HEK293T (cell line): ENCODE results near the gene TTC7B.

Experiments
- CTCF ChIA-PET: fragments of 350-600 bp; formaldehyde crosslinking; extraction: SDS; loops from one replicate; lab custom pipeline; 2021; ENCODE audit warnings: antibody characterized with exemption, inconsistent platforms; lab: Yijun Ruan, JAX
- POLR2A ChIA-PET: fragments of 350-600 bp; formaldehyde crosslinking; extraction: SDS; loops from one replicate; lab custom pipeline; 2020; ENCODE audit warnings: antibody characterized with exemption, inconsistent platforms; lab: Yijun Ruan, JAX
- DNase-seq: peaks from one replicate; pipeline ENCODE4 v3.0.0; 2012; ENCODE audit warnings: mixed read lengths; ENCODE audit errors: extremely low spot score
- ARNT ChIP-seq: fragments of 450-650 bp; IDR thresholded peaks from 2 replicates; pipeline ENCODE4 v1.6.1; 2017; ENCODE audit warnings: mild to moderate bottlenecking
- BHLHE40 ChIP-seq: fragments of 450-650 bp; IDR thresholded peaks from 2 replicates; pipeline ENCODE4 v1.6.1; 2016; ENCODE audit warnings: mild to moderate bottlenecking, moderate library complexity, borderline replicate concordance
- CTBP1 ChIP-seq: fragments of 450-650 bp; IDR thresholded peaks from 2 replicates; pipeline ENCODE4 v1.6.1; 2016; ENCODE audit warnings: borderline replicate concordance
- ELF4 ChIP-seq: fragments of 450-650 bp; IDR thresholded peaks from 2 replicates; pipeline ENCODE4 v1.6.1; 2017; ENCODE audit warnings: antibody characterized with exemption
- FOXA1 ChIP-seq: fragments of 450-650 bp; IDR thresholded peaks from 2 replicates; pipeline ENCODE4 v1.6.1; 2016; ENCODE audit warnings: mild to moderate bottlenecking
- FOXK2 ChIP-seq: fragments of 450-650 bp; IDR thresholded peaks from 2 replicates; pipeline ENCODE4 v1.6.1; 2016; ENCODE audit warnings: mild to moderate bottlenecking
- FOXM1 ChIP-seq: fragments of 450-650 bp; IDR thresholded peaks from 2 replicates; pipeline ENCODE4 v1.6.1; 2017; ENCODE audit warnings: mild to moderate bottlenecking, borderline replicate concordance
- HDGF ChIP-seq: fragments of 450-650 bp; IDR thresholded peaks from 2 replicates; pipeline ENCODE4 v1.6.1; 2017; ENCODE audit warnings: antibody characterized with exemption, borderline replicate concordance
- L3MBTL2 ChIP-seq: fragments of 450-650 bp; conservative IDR thresholded peaks from 2 replicates; pipeline ENCODE4 v1.6.1; 2016; ENCODE audit warnings: mild to moderate bottlenecking
- LEF1 ChIP-seq: fragments of 450-650 bp; IDR thresholded peaks from 2 replicates; pipeline ENCODE4 v1.6.1; 2017; ENCODE audit warnings: mild to moderate bottlenecking, borderline replicate concordance
- NFRKB ChIP-seq: fragments of 450-650 bp; IDR thresholded peaks from 2 replicates; pipeline ENCODE4 v1.6.1; 2016; ENCODE audit warnings: mild to moderate bottlenecking, moderate library complexity
- SP1 ChIP-seq: fragments of 450-650 bp; IDR thresholded peaks from 2 replicates; pipeline ENCODE4 v1.6.1; 2017
- SUZ12 ChIP-seq: fragments of 450-650 bp; IDR thresholded peaks from 2 replicates; pipeline ENCODE4 v1.6.1; 2016; ENCODE audit warnings: mild to moderate bottlenecking
- TARDBP ChIP-seq: fragments of 450-650 bp; IDR thresholded peaks from 2 replicates; pipeline ENCODE4 v1.6.1; 2016
- ZNF384 ChIP-seq: fragments of 450-650 bp; IDR thresholded peaks from 2 replicates; pipeline ENCODE4 v1.6.1; 2016
- TF ChIP-seq, protein P1 (sequence below): fragments of 450-650 bp; IDR thresholded peaks from 2 replicates; pipeline ENCODE4 v1.6.1; 2016

Gene TTC7B

DNA sequence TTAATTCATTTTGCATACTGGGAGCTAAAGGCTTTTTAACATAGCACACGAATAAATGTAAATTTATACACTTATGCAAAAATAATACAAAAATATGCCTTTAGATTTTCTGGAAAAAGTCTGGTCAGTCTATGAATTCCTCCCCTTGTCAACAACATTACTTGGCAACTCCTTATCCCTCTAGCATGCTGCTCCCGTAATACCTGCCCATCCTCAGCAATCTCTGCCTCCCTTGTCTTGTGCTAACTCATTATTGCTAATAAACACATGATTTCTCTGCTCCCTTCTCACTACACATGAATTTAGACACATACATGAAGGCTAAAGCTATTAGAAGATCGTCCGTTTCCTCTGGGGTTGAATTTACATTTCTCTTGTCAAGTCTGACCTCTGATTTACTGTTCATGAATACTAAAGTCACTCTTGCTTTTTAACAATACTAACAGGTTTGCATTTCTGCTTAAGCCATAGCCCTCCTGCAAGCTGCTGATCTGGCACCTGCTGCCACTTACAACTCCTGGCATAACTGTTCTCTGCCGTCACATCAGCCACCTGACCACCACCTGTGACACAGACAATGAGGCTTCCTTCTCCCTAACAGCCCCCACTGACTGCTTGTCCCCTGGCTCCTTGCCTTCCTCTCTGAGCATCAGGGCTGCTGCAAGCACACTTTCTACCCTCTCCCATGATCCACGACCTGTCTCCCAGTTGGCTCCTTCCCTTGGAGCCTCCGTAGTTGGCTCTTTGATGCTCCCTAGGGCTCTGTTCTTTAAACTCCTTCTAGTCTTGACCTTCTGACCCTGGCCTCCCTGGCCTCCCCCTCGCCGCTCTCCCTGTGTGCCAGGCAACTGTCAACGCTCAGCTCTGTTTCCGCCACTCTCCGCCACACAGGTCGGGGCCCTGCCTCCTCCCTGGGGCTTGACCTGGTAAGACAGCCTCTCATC, 241.8 kb downstream of the TTC7B start:
- ChIA-PET POLR2A (no interaction called here), CTCF (no interaction called here)
- no peak for DNase-seq
- TF ChIP-seq TARDBP (no peak), SP1 (no peak), NFRKB (no peak), BHLHE40 (no peak), ELF4 (no peak), SUZ12 (no peak), LEF1 (no peak), HDGF (no peak), FOXA1 (no peak), FOXK2 (no peak), L3MBTL2 (no peak), FOXM1 (no peak), CTBP1 (no peak), ZNF384 (no peak), ARNT (no peak)
- TF ChIP-seq, protein P1, sequence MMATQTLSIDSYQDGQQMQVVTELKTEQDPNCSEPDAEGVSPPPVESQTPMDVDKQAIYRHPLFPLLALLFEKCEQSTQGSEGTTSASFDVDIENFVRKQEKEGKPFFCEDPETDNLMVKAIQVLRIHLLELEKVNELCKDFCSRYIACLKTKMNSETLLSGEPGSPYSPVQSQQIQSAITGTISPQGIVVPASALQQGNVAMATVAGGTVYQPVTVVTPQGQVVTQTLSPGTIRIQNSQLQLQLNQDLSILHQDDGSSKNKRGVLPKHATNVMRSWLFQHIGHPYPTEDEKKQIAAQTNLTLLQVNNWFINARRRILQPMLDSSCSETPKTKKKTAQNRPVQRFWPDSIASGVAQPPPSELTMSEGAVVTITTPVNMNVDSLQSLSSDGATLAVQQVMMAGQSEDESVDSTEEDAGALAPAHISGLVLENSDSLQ = no peak

DNA sequence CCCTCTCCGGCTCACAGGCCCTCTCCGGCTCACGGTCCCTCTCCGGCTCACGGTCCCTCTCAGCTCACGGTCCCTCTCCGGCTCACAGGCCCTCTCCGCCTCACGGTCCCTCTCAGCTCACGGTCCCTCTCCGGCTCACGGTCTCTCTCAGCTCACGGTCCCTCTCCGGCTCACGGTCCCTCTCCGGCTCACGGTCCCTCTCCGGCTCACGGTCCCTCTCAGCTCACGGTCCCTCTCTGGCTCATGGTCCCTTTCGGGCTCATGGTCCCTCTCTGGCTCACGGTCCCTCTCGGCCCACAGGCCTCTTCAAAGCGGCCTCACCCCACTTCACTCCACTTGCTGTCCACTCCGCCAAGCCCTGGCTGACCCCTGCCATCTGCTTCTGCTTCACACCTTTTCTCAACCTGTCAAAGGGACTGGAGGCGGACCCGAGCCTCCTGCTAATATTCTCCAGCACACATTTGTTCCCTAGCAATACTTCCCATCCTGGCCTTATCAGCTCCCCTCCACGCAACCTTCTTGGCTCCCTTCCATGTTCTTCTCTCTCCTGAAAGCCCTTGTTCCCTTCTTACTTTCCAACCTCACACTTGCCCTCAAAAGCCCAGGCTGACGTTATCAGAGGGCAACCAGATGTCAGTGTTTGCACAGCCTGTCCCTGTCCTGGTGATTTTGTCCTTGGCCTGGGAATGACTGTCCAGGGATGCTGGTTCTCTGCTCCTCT, 242.7 kb downstream of the TTC7B start:
- CTCF ChIA-PET = no interaction called here
- POLR2A ChIA-PET = interaction anchor here (0.6 kb wide), 1 partner anchor 135 kb away, joined by 3 read pairs; no protein-coding TSS in a partner anchor
- DNase-seq = no peak
- TF ChIP-seq L3MBTL2 = no peak
- TF ChIP-seq LEF1 = no peak
- no peak for TF ChIP-seq ELF4
- TF ChIP-seq BHLHE40 = no peak
- no peak for TF ChIP-seq SP1
- no peak for TF ChIP-seq FOXA1
- TF ChIP-seq HDGF = no peak
- TF ChIP-seq TARDBP = no peak
- no peak for TF ChIP-seq FOXM1
- TF ChIP-seq ARNT = no peak

DNA sequence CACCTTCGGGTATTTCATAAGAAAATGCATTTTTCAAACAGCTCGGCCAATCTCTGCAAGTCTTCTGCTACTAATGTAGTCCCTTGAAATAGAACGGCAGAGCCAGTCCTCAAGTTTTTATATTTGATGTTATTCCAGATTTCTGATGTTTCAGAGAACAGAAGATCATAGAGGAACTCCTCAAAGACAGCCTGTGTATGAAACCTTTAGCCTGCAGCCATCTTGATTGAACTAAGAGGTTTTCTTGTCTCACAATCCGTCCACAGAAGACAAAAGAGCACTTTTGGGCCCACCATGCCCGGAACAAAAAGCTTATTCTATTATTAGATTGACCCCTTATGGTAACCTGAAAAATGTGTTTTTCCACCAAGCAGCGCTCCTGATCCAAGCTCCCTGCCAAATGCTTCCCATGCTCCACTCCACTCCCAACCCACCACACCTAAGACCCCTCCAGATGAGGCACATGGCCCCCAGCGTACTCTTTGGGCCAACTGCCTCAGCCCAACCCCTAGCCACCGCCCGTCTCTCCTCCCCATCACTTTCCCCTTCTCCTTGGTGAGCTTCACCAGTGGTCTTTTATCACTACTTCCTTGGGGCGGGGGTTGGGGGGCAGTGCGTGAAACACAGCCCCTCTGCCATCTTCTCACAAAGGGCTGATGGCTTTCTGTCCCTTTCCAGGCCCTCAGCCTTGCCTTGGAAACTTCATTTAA, 243.6 kb downstream of the TTC7B start:
- ChIA-PET POLR2A (interaction anchor here (0.6 kb wide), 1 partner anchor 136 kb away, joined by 3 read pairs; no protein-coding TSS in a partner anchor), CTCF (interaction anchor here (0.6 kb wide), 1 partner anchor 210 kb away, joined by 3 read pairs; no protein-coding TSS in a partner anchor)
- TF ChIP-seq L3MBTL2 (no peak), FOXK2 (no peak), ARNT (no peak), ELF4 (no peak), FOXM1 (no peak), BHLHE40 (no peak), HDGF (no peak), SP1 (no peak), FOXA1 (no peak), NFRKB (no peak), SUZ12 (no peak), CTBP1 (no peak)
- TF ChIP-seq, protein P1 = no peak
- DNase-seq = no peak

DNA sequence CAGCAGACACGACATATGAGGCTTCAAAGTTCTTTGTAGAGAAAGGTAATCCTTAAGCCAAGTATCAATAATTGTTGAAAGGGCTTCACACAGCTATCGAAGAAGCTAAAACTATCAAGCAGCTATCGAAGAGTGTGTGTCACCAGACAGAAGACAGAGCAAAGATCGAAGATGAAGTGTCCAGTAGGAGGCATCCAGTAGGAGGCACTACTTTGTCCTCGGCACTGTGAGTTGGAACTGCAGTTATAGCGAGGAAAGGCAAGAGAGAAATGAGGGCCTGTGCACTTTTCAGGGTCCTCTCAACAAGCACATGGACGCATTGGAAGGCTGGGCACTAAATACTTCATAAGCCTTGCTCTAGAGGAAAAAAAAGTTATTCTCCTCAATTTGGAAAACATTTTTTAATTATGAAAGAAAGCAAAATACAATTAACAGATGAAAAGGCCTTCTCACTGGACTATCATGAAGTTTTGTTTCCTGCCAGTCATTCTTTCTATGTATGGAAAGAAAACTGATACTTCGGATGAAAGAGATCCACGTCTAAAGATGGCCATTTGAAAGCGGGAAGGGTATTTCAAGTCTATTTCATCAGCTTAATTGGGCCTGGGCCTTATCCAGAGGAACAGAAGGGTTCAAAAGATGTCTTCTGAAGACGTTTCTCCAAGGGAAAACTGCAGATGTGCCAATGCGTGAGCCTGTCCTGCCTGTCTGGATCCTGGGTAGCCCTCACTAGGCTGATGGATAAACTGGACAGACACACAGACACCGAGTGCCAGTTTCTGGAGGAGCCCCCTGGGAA, 244.9 kb downstream of the TTC7B start:
- ChIA-PET POLR2A (no interaction called here), CTCF (no interaction called here)
- TF ChIP-seq FOXM1 = no peak
- TF ChIP-seq ELF4 = no peak
- TF ChIP-seq ARNT = no peak

DNA sequence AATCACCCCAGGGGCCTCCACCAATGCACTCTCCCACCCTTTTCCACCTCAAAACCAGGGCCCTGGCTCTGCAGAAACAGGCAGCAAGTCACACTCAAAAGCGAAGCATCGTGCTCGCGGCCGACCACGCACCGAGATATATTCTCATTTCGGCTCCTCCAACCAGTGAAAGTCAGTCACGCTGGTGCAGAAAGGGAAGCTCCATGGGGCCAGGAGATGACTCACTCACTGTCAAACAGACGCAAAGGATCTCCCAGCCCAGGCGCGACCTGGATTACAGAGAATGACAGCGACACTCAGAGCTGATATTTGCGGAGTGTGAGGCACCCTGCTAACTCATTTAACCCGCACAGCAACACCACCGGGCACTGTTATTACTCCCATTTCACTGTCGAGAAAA, 245.8 kb downstream of the TTC7B start:
- ChIA-PET CTCF (no interaction called here), POLR2A (no interaction called here)
- DNase-seq = no peak
- TF ChIP-seq ARNT (no peak), HDGF (no peak), ZNF384 (no peak), NFRKB (no peak), BHLHE40 (no peak), FOXM1 (no peak)

More for the DNA sequence above, 244.9 kb downstream of the TTC7B start:
- DNase-seq = no peak
